NCI-H524 treated with DMSO at 0.1 percent for 48 hours (cell line): Measurements from ENCODE around the gene BTRC.
"Not testable (repeated sequence)": the region's sequence is repeated elsewhere in the genome, so short reads cannot be mapped to it uniquely, and the experiment has no call there.

Experiments used
- DNase-seq: peaks from one replicate; lab custom pipeline; 2025; lab: John Stamatoyannopoulos, UW

The BTRC gene

GRCh38 chr10:101346177-101346576, 7.8 kb upstream of the BTRC start:
- no peak for DNase-seq

- DNase-seq: no peak
Observed at GRCh38 chr10:101351017-101351416, 2.9 kb upstream of the BTRC start.

- no peak for DNase-seq
Observed at GRCh38 chr10:101351477-101351876, 2.5 kb upstream of the BTRC start.

- DNase-seq: not testable (repeated sequence)
Observed at GRCh38 chr10:101352857-101353256, 1.1 kb upstream of the BTRC start.

GRCh38 chr10:101354328-101355071, 535 bp downstream of the BTRC start:
- DNase-seq: no peak

- DNase-seq: no peak
Observed at GRCh38 chr10:101355072-101355706, 1.2 kb downstream of the BTRC start.

GRCh38 chr10:101356132-101356531, 2.2 kb downstream of the BTRC start:
- DNase-seq: no peak

GRCh38 chr10:101357958-101358357, 4.0 kb downstream of the BTRC start:
- no peak for DNase-seq

- no peak for DNase-seq
Observed at GRCh38 chr10:101358706-101359300, 4.8 kb downstream of the BTRC start.

GRCh38 chr10:101360090-101360489, 6.1 kb downstream of the BTRC start:
- DNase-seq: not testable (repeated sequence)

- DNase-seq: not testable (repeated sequence)
Observed at GRCh38 chr10:101360841-101361240, 6.9 kb downstream of the BTRC start.

- DNase-seq: no peak
Observed at GRCh38 chr10:101363850-101364400, 10.0 kb downstream of the BTRC start.

GRCh38 chr10:101364721-101365120, 10.8 kb downstream of the BTRC start:
- DNase-seq: no peak

- DNase-seq: no peak
Observed at GRCh38 chr10:101367569-101368453, 13.8 kb downstream of the BTRC start.

- DNase-seq: no peak
Observed at GRCh38 chr10:101373063-101373462, 19.1 kb downstream of the BTRC start.

- not testable (repeated sequence) for DNase-seq
Observed at GRCh38 chr10:101373993-101374392, 20.0 kb downstream of the BTRC start.

GRCh38 chr10:101375076-101375475, 21.1 kb downstream of the BTRC start:
- no peak for DNase-seq

- no peak for DNase-seq
Observed at GRCh38 chr10:101379663-101380352, 25.8 kb downstream of the BTRC start.

- DNase-seq: no peak
Observed at GRCh38 chr10:101380353-101381017, 26.5 kb downstream of the BTRC start.

GRCh38 chr10:101385866-101386658, 32.1 kb downstream of the BTRC start:
- DNase-seq: no peak
